HepG2 (cell line): ENCODE measurements around the gene FN1. TPM values are rescaled to one million over a fixed set of nuclear protein-coding genes. Genes with fewer than 3 reads are reported as not detected.

Experiments
- ATAC-seq: fragments of 200-7000 bp; cut with Tn5 transposase; 3 replicates; pipeline ENCODE4 v1.9.1; 2020; ENCODE audit warnings: mild to moderate bottlenecking, moderate library complexity
- BruUV-seq: library from RNA; stranded (reverse); fragments of 400-500 nt; replicated peaks from 2 replicates; lab custom pipeline; 2021; lab: Mats Ljungman, UMichigan
- CTCF ChIA-PET: fragments of 300-600 bp; formaldehyde crosslinking; extraction: SDS; loops from one replicate; lab custom pipeline; 2021; ENCODE audit warnings: low total read pairs, inconsistent platforms, low intra/inter-chr PET ratio; lab: Yijun Ruan, JAX
- POLR2A ChIA-PET: fragments of 350-600 bp; sonication (Branson Sonifier 250); formaldehyde crosslinking; loops from one replicate; lab custom pipeline; 2020; ENCODE audit warnings: antibody characterized with exemption, inconsistent platforms; lab: Yijun Ruan, JAX
- DNase-seq: peaks from one replicate; pipeline ENCODE4 v3.0.0-alpha.2; 2015; ENCODE audit warnings: low spot score
- FAIRE-seq: peaks from 3 replicates; lab custom pipeline; 2011; peaks lifted over from hg19 to GRCh38; lab: Jason Lieb, UNC
- H2AFZ ChIP-seq: one replicate; pipeline ENCODE4 v1.6.1; 2011; ENCODE audit warnings: low read length, inconsistent platforms
- H3K27ac ChIP-seq: fragments of 300-600 bp; 3 replicates; pipeline ENCODE4 v1.8.0; 2011; ENCODE audit warnings: mixed run types, mild to moderate bottlenecking, mixed read lengths, low read length, inconsistent platforms; ENCODE audit not compliant: insufficient read depth; ENCODE audit errors: extremely low read length
- H3K27me3 ChIP-seq, 2 experiments: fragments of 200-600 bp in 1 of 2; 2 replicates in 1 of 2; 3 replicates in 1 of 2; pipeline versions ENCODE4 v1.6.0 to v1.8.0; 2011; ENCODE audit warnings: low read length in 2 of 2, mild to moderate bottlenecking in 2 of 2, moderate library complexity in 2 of 2, inconsistent platforms in 1 of 2; ENCODE audit not compliant: insufficient read depth in 2 of 2, control insufficient read depth in 1 of 2
- H3K36me3 ChIP-seq, 2 experiments: fragments of 200-600 bp in 1 of 2; replicated peaks in 1 of 2; 2 replicates in 1 of 2; 3 replicates in 1 of 2; pipeline versions ENCODE4 v1.5.1 to v1.8.0; 2011; ENCODE audit warnings: low read length in 2 of 2, inconsistent platforms in 1 of 2; ENCODE audit not compliant: insufficient read depth in 2 of 2, control insufficient read depth in 1 of 2
- H3K4me1 ChIP-seq: 2 replicates; pipeline ENCODE4 v1.5.1; 2012; ENCODE audit warnings: low read length, inconsistent platforms; ENCODE audit not compliant: insufficient read depth
- H3K4me2 ChIP-seq: 2 replicates; pipeline ENCODE4 v1.6.0; 2011; ENCODE audit warnings: low read depth, low read length, inconsistent platforms
- H3K4me3 ChIP-seq, 3 experiments: fragments of 200-600 bp in 1 of 3; sonication (generic), shearing (Covaris generic) in 1 of 3; replicated peaks in 1 of 3; 2 replicates each; pipeline ENCODE4 v1.5.1; 2011 to 2016; ENCODE audit warnings: low read length in 3 of 3, inconsistent platforms in 2 of 3, low read depth in 2 of 3, mild to moderate bottlenecking in 2 of 3, control low read depth in 1 of 3, mixed read lengths in 1 of 3; ENCODE audit not compliant: insufficient read depth in 1 of 3
- H3K79me2 ChIP-seq: one replicate; pipeline ENCODE4 v1.6.1; 2011; ENCODE audit warnings: low read length, inconsistent platforms; ENCODE audit not compliant: insufficient read depth
- H3K9ac ChIP-seq: 2 replicates; pipeline ENCODE4 v1.6.0; 2011; ENCODE audit warnings: mild to moderate bottlenecking, low read depth, low read length, inconsistent platforms; ENCODE audit not compliant: insufficient read depth
- H3K9me3 ChIP-seq: 2 replicates; pipeline ENCODE4 v1.5.1; 2012; ENCODE audit warnings: mild to moderate bottlenecking, low read length
- H4K20me1 ChIP-seq: 2 replicates; pipeline ENCODE4 v1.6.0; 2011; ENCODE audit warnings: inconsistent platforms, mild to moderate bottlenecking, low read length, moderate library complexity; ENCODE audit not compliant: insufficient read depth
- CEBPB ChIP-seq: IDR thresholded peaks from 2 replicates; pipeline ENCODE4 v1.6.1; 2011; ENCODE audit warnings: low read depth, low read length, improper control_type of control experiment, borderline replicate concordance
- HNRNPK ChIP-seq: fragments of 200-400 bp; formaldehyde crosslinking; IDR thresholded peaks from 2 replicates; pipeline ENCODE4 v1.6.1; 2018; ENCODE audit warnings: low read length, low read depth, moderate library complexity, mild to moderate bottlenecking; ENCODE audit not compliant: poor library complexity, severe bottlenecking
- RAD21 ChIP-seq: fragments of 450-650 bp; formaldehyde crosslinking; IDR thresholded peaks from 2 replicates; pipeline ENCODE4 v1.5.0; 2020; ENCODE audit warnings: mild to moderate bottlenecking
- SP4 ChIP-seq: sonication (generic); formaldehyde crosslinking; IDR thresholded peaks from 2 replicates; pipeline ENCODE4 v1.8.1; 2023; ENCODE audit warnings: mild to moderate bottlenecking, missing genetic modification reagents
- SRSF4 ChIP-seq: fragments of 200-400 bp; formaldehyde crosslinking; IDR thresholded peaks from one replicate; pipeline ENCODE4 v1.6.1; 2018; ENCODE audit warnings: mild to moderate bottlenecking, low read depth, low read length, moderate library complexity; ENCODE audit not compliant: poor library complexity, severe bottlenecking
- TBX3 ChIP-seq: fragments of 450-650 bp; IDR thresholded peaks from 2 replicates; pipeline ENCODE4 v1.6.1; 2017; ENCODE audit warnings: antibody characterized with exemption, mild to moderate bottlenecking, inconsistent platforms, borderline replicate concordance
- ZC3H4 ChIP-seq: sonication (generic); formaldehyde crosslinking; IDR thresholded peaks from 2 replicates; pipeline ENCODE4 v1.4.0; 2020; ENCODE audit warnings: missing genetic modification reagents, borderline replicate concordance
- WGBS: methylation state at CpG from one replicate; pipeline ENCODE4 v1.1.6; 2017; ENCODE audit warnings: low lambda C conversion rate; 5-methylcytosine and 5-hydroxymethylcytosine counted together
- in situ Hi-C: cut with HindIII; loops from 2 replicates; pipeline ENCODE4 v1.10.0; 2017; ENCODE audit warnings: low pct_unique_long_range_greater_than_20kb; ENCODE audit not compliant: extremely low pct_ligation_motif_present
- intact Hi-C: fragments of 100-400 bp; cut with micrococcal nuclease; formaldehyde crosslinking; loops from one replicate; pipeline ENCODE4 v1.10.0; 2022; ENCODE audit not compliant: unreplicated experiment
- polyA plus RNA-seq, 8 experiments: library from polyadenylated mRNA; depleted of rRNA in 3 of 8; stranded (reverse) in 7 of 8; unstranded in 1 of 8; fragments of >200 nt; fragmentation: Illumina TruSeq in 4 of 8; extraction: Trizol in 4 of 8; gene quantifications; 2 replicates each; pipeline versions ENCODE4 v1.2.1 to v1.2.3, GENCODE V29; 2011 to 2016; ENCODE audit warnings: low read depth in 4 of 8, missing spikeins in 1 of 8, mixed read lengths in 1 of 8; ENCODE audit not compliant: insufficient read depth in 1 of 8
- total RNA-seq, 5 experiments: library from RNA; depleted of rRNA; stranded (reverse); fragments of >200 nt; fragmentation: Illumina TruSeq; extraction: Trizol; gene quantifications; 2 replicates each; pipeline ENCODE4 v1.2.3, GENCODE V29; 2016; ENCODE audit warnings: low read depth in 1 of 5
- TF ChIP-seq, protein P1 (sequence below): sonication (generic); formaldehyde crosslinking; IDR thresholded peaks from 2 replicates; pipeline ENCODE4 v1.5.1; 2020; ENCODE audit warnings: missing genetic modification reagents, mild to moderate bottlenecking, borderline replicate concordance

The FN1 gene
- total and polyA plus RNA-seq, 2 of the 13 experiments (the other 11 are each of a cell fraction or from before 2014, with no cell fraction given) = 1,847 to 6,471 TPM

- H3K9me3 ChIP-seq = no peaks in the 10 kb centered on the region
- 94% methylated on average over 7 of the region's 7 CpGs for WGBS
- H3K4me2 ChIP-seq = no peak overlapping the region
- H3K36me3 ChIP-seq = peaks cover 2 to 12% of the 10 kb centered on the region in 2 experiments; a peak in 3 of 5 replicates
- in situ Hi-C loops = loop anchor here (5.0 kb wide), 1 partner anchor 576 kb away; no protein-coding TSS in a partner anchor
- FAIRE-seq (no peak), DNase-seq (no peak), ATAC-seq (peak; percentile 0; the same call in 2 of the 3 replicates)
- BruUV-seq = no TSS peak
- no peaks in the 10 kb centered on the region for H3K4me1 ChIP-seq
- ChIA-PET CTCF (no interaction called here), POLR2A (no interaction called here)
- no peaks in the 10 kb centered on the region for H3K27me3 ChIP-seq
- intact Hi-C loops = no loop called here
- H3K27ac ChIP-seq = no peak overlapping the region
- no peak overlapping the region for H3K9ac ChIP-seq
- H3K4me3 ChIP-seq = no peak overlapping the region
- TF ChIP-seq SRSF4 (peak; percentile 68), HNRNPK (peak; percentile 39), TBX3 (no peak), RAD21 (CRISPR knock-in tag) (0 out of 2 replicates have a peak, but pooled peaks have one; percentile 6), ZC3H4 (peak; percentile 72; the same call in 1 of the 2 replicates), SP4 (CRISPR knock-in tag) (no peak), CEBPB (0 out of 2 replicates have a peak, but pooled peaks have one; percentile 8)
- TF ChIP-seq, protein P1, sequence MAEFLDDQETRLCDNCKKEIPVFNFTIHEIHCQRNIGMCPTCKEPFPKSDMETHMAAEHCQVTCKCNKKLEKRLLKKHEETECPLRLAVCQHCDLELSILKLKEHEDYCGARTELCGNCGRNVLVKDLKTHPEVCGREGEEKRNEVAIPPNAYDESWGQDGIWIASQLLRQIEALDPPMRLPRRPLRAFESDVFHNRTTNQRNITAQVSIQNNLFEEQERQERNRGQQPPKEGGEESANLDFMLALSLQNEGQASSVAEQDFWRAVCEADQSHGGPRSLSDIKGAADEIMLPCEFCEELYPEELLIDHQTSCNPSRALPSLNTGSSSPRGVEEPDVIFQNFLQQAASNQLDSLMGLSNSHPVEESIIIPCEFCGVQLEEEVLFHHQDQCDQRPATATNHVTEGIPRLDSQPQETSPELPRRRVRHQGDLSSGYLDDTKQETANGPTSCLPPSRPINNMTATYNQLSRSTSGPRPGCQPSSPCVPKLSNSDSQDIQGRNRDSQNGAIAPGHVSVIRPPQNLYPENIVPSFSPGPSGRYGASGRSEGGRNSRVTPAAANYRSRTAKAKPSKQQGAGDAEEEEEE = no peak
- H4K20me1 ChIP-seq = peaks cover 9% of the 10 kb centered on the region; the same call in 1 of the 2 replicates
- no peaks in the 10 kb centered on the region for H3K79me2 ChIP-seq
- H2AFZ ChIP-seq = no peak overlapping the region
These were observed 79.4 kb downstream of the FN1 start for GRCh38 chr2:215356334-215356947.
